GM19023 (cell line): ENCODE results near the gene ZC3H4.
"Not testable (repeated sequence)": the region's sequence is repeated elsewhere in the genome, so short reads cannot be mapped to it uniquely, and the experiment has no call there.

Source experiments
- ATAC-seq: cut with Tn5 transposase; IDR thresholded peaks from one replicate; pipeline ENCODE4 v1.9.1; 2021; ENCODE audit warnings: mild to moderate bottlenecking, moderate library complexity; ENCODE audit not compliant: unreplicated experiment

Gene ZC3H4

DNA sequence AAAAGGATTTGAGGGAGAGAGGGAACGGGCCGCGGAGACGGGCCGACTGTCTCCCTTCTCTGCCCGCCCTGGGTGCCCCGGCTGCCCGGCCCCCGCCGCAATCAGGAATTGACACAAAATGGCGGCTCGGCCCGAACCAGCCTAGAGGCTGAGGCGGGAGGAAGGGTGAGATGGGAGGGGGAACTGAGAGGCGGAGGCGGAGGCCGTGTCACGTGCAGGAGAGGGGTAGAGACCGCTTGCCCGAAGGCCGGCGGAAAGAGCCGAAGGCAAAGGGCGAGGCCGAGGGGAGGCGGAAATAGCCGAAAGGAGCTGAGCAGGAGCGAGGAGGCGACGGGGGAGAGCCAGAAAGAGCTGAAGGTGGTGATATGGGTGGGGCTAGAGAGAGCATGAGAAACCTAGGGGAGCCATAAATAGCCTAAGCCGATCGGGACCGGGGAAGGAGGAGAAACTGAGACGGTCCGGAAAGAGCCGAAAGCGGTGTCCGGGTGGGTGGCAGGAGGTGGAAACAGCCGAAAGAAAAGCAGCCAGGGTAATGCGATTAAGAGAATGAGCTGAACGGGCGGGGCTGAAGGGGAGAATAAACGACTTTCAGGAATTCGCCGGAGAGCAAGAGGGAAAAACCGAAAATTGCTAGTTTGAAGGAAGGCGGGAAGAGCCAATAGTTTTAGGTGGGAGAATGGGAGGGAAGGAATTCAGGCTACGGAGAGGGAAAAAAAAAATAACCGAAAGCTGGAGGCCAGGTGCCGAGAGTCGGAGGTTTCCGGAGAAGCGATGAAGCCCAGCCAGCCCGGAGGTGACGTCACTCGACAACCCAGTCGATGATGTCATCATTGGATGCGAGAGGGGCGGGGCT lies at the start of gene ZC3H4:
Gene ZC3H4 (minus strand): TSS at position 780 of the 853 bp plus-strand sequence. CDS start 1,192 bp downstream, outside the sequence.
- peak; percentile 82 for ATAC-seq

DNA sequence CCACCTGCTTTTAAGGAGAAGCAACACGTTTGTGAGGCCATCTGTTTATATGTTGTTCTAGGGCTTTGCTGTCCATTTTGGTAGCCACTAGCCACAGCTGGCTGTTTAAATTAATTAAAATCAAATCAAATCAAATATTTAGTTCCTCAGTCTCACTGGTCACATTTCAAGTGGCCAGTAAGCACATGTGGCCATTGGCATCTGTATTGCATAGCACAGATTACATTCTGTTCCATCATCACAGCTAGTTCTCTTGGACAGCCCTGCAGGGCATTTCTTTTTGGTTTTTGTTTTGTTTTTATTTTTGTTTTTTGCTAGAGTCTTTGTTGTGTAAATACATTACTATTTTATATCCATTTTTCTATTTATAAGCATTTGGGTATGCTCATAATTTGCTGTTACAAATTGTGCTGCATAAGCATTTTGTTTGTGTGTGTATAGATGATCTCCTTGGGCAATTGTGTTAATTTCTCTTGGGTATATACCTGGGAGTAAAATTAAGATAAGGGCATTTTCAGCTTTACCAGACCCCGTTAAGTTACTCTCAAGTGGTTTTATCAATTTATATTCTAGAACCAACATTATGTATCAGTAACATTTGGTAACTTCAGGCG lies 48.4 kb upstream of the ZC3H4 start:
- no peak for ATAC-seq

DNA sequence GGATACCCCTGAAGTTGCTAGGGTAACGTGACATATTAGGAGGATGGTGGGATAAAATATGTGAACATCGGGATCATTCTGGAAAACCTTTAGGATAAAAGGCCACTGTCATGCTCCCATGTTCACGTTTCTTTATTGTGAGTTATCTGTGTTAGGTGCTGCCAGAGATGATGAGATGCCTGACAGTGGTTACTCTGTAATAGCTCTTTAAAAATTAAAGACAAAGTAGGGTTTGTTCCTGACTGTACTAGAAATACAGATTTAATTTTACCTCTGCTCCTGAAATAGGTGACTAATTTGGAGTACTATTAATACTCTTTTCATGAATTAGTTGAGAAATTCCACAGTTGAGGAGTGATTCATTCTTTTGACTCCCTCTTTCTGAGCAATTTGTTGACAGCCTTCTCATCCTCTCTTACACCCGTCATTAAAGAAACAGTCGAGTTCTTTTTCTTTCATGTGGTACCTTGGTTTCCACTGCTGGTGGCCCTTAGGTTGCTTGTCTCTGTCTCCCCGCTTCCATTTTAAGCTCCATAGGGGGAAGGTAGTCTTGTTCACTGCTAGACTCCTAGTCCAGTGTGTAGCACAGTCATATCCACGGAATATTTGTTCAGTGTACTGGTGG lies 45.4 kb upstream of the ZC3H4 start:
- ATAC-seq = no peak

GRCh38 chr19:47158367-47158791 lies 44.8 kb upstream of the ZC3H4 start:
- ATAC-seq = no peak

GRCh38 chr19:47157431-47158321 lies 44.1 kb upstream of the ZC3H4 start:
- ATAC-seq = no peak

DNA sequence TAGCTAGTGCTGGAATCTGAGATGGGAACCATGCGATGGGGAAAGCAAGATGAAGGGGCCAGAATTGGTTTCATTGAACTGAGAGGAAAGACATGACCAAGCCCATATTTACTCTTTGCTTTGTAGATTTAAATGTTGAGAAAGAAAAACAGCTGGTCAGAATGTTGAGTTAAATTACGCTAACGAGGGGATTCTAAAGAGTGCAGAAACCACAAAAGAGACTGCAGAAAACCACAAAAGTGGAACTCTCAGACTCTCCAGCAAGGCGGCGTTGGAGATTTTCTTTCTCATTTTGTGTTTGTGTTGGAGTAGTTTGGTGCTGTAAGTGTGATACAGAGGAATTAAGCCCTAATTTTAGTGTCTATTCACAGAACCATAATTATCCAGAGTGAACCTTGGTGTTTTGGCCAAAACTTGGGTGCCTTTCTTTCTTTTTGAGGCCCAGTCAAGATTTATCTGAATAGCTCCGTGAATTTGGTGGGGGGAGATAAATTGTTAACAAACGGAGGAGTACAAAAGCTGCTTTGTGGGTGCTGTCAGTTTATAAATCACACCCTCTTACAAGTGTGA lies 43.4 kb upstream of the ZC3H4 start:
- no peak for ATAC-seq

- ATAC-seq = no peak
These were observed 41.6 kb upstream of the ZC3H4 start for GRCh38 chr19:47155148-47155547.

DNA sequence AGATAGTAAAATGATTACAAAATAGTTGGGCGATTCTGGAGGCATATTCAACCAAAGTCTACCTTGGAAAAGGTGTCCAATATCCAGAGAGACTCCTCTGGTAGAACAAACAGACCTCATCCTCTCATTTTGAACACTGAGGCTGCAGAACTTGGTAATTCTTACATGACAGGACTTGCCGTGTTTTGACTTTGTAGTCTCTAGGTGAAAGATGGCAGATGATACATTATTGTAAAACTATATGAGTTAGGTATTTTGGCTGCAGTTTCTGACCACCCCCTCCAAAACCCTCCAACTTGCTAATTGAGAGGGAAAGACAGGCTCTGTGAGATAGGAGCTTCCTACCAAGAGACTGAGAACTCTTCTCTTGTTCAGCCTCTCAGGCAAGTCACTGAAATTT lies 39.7 kb upstream of the ZC3H4 start:
- no peak for ATAC-seq

DNA sequence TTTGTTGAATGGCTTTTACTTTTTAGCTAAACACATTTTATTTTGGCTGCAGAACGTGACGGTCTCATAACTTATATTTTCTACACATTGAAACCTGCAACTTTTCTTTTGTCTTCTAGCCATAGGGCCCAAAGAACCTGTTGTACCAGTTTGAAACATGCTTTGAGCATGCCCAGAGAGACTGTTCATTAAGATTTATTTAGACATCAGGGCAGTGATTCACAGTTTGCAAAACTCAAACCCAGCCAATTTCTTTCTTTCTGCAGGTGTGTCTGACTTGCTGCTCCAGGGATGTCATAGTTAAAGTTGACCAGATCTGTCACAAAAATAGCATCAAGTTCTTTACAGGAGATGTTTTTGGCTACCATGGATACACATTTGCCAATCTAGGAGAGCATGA lies 39.1 kb upstream of the ZC3H4 start:
- ATAC-seq = no peak

DNA sequence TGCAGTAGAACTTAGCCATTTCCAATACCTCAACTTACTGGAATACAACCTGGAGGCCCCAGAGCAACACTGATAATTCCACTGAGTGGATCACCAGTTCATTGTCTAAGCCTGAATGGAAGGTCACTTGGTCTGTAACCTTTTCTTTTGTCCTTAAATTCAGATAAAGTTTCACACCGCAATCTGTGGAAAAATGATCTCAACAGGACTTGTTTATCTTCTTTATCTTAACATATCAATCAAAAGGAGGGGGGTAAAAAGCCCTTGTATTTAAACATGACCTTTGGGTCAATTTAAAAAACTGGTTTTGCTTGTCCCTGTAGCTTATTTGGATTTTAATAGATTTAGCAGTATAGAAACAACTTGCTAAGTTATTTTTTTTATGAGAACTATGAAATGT lies 38.6 kb upstream of the ZC3H4 start:
- no peak for ATAC-seq

- ATAC-seq = no peak
These were observed 38.1 kb upstream of the ZC3H4 start for GRCh38 chr19:47151627-47152026.

- ATAC-seq = no peak
These were observed 33.3 kb upstream of the ZC3H4 start for GRCh38 chr19:47146920-47147319.

GRCh38 chr19:47145639-47146486 lies 32.3 kb upstream of the ZC3H4 start:
- no peak for ATAC-seq

DNA sequence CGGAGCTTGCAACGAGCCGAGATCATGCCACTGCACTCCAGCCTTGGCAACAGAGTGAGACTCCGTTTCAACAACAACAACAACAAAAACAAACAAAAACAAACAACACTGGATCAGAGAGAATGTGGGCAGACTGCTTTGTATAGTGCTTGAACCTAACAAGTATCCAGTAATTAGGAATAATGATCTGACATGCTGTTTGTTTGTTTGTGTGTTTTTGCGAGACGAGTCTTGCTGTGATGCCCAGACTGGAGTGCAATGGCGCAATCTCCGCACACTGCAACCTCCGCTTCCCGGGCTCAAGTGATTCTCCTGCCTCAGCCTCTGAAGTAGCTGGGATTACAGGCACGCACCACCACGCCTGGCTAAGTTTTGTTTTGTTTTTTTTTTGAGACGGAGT lies 31.1 kb upstream of the ZC3H4 start:
- no peak for ATAC-seq

DNA sequence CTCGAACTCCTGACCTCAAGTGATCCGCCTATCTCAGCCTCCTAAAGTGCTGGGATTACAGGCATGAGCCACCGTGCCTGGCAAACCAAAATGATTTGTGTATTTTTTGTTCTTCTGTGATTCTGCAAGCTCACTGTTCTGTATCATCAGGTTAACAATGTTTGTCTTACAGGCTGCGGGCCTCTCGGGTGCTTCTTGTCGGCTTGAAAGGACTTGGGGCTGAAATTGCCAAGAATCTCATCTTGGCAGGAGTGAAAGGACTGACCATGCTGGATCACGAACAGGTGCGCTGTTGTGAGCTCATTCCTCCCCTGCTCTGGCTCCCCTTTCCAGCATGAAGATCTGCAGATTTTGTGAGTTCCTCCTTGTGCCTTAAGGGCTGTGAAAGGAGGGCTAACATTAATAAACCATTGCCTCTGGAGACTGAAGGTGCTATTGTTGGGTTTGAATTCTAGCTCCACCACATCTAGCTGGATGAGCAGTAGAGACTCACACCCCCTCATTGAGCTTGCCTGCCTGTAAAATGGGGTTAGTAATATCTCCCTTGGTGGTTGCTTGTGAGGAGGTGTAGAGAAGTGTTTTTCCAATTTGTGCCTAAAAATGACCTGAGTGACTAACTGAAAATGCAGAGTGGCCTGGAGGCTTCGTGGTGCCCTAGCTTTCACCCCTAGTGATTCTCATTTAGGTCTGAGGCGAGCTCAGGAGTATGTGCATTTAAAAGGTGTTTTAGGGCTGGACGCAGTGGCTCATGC lies 29.9 kb upstream of the ZC3H4 start:
- ATAC-seq = no peak

DNA sequence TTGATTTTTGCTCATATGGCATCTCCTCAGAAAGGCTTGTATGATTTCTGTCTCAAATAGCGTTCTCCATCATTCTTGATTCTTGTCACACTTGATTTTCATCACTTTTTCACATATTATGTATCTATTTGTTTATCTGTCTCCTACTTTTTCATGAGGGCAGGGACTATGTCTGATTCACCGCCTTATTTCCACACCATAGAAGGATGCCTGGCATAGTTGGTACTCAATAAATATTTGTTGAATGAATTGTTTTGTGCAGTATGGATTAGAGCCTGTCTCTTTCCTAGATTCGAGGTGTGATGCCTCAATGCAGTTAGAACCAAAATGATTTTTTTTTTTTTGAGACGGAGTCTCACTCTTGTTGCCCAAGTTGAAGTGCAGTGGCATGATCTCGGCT lies 29.2 kb upstream of the ZC3H4 start:
- ATAC-seq = no peak

DNA sequence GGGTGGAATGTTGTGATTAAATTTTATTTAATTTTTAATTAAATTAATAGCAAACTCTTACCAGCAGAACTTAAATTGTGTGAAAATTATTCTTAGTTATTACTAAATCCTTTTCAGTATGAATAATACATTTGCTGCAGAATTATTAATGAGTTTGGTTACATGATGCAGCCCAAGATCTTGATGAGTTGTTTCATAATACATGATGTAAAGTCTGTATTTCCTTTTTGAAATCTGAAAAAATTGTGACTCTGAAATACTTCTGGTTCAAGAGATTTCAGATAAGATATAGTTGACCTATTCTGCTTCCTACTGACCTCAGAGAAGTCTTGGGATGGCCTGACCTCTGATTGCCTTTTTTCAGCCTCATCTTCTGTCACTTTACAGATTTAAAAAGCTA lies 28.1 kb upstream of the ZC3H4 start:
- no peak for ATAC-seq

DNA sequence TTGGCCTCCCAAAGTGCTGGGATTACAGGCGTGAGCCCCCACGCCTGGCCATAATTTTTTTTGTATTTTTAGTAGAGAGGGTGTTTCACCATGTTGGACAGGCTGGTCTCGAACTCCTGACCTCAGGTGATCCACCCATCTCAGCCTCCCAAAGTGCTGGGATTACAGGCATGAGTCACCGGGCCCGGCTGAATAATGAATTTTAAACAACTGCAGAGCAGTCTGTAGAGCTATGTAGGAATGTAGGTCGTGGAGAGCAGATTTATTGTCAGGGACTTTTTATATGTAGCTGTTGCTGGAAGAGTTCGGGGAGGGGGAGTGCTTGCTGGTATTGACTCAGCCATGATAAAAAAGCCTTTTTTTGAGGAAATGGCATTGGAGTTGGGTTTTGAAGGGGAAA lies 27.7 kb upstream of the ZC3H4 start:
- not testable (repeated sequence) for ATAC-seq

GRCh38 chr19:47135156-47135555 lies 21.6 kb upstream of the ZC3H4 start:
- no peak for ATAC-seq
